SH-SY5Y (cell line): ENCODE measurements around the gene DCHS2.

ENCODE experiments used
- GATA2 ChIP-seq: IDR thresholded peaks from 2 replicates; pipeline ENCODE4 v1.6.1; 2011; ENCODE audit warnings: mild to moderate bottlenecking, low read depth, low read length
- GATA3 ChIP-seq: IDR thresholded peaks from 2 replicates; pipeline ENCODE4 v1.6.1; 2011; ENCODE audit warnings: low read depth, mild to moderate bottlenecking, low read length, moderate library complexity

DNA sequence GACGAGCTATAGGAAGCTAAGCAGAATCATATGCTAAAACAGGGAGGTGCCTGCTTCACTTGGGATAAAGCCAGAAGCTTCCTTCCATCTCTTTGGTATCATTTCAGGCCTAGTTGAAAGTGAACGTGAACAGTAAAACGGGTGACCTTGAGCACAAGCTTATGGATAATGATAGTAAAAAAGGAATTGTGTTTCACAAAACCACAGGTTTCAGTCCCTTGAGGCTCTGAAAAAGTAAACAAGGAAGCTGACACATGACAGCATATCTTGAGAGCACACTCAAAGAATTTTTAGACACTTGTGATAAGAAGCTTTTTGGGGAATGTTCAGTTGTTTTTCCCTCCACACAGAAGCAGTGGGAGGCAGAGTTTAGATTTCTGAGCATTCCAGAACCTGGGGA lies 286.1 kb downstream of the DCHS2 start:
- TF ChIP-seq GATA2, result no peak
- TF ChIP-seq GATA3, result no peak
